Vagina (tissue), 2 donors: ENCODE measurements around the gene RMDN2.

Experiments
- CTCF ChIP-seq, 3 experiments: fragments of 450-650 bp in 2 of 3; fragments of 200-600 bp in 1 of 3; sonication (generic) in 1 of 3; IDR thresholded peaks; one replicate each; pipeline ENCODE4 v1.5.1; 2017 to 2019; ENCODE audit warnings: antibody characterized with exemption in 3 of 3, mild to moderate bottlenecking in 2 of 3, moderate library complexity in 2 of 3
- POLR2A ChIP-seq, 2 donors: fragments of 450-650 bp; IDR thresholded peaks; one replicate each; pipeline ENCODE4 v1.6.1; 2017; ENCODE audit warnings: antibody characterized with exemption in 2 of 2, mild to moderate bottlenecking in 2 of 2, moderate library complexity in 2 of 2
- POLR2AphosphoS5 ChIP-seq, 2 donors: sonication (generic); formaldehyde crosslinking; IDR thresholded peaks; one replicate each; pipeline ENCODE4 v1.9.0; 2017; ENCODE audit warnings: antibody characterized with exemption in 2 of 2, mild to moderate bottlenecking in 2 of 2, low read depth in 1 of 2; ENCODE audit not compliant: insufficient read depth in 1 of 2

GRCh38 chr2:38032946-38033345 is 107.9 kb downstream of the RMDN2 start:
- TF ChIP-seq CTCF (IDR thresholded peaks at IDR 0.05) (no peak), POLR2A (IDR thresholded peaks at IDR 0.05) (no peak), POLR2AphosphoS5 (IDR thresholded peaks at IDR 0.05; ENCODE audit: insufficient read depth in 1 of 2, low read depth in 1 of 2) (no peak)
